Measurements from ENCODE around the gene SPATA2.

SPATA2 gene

GRCh38 chr20:49924247-49924646 lies 8.9 kb upstream of the SPATA2 start:
- TF ChIP-seq CTCF (conservative IDR thresholded peaks at IDR 0.05) (no peak), ZFX (IDR thresholded peaks at IDR 0.05) (no peak)
- H3K27ac ChIP-seq = no peak overlapping the region

GRCh38 chr20:49919461-49919860 lies 4.1 kb upstream of the SPATA2 start:
- H3K27ac ChIP-seq = no peak overlapping the region
- TF ChIP-seq CTCF (conservative IDR thresholded peaks at IDR 0.05) (no peak), ZFX (IDR thresholded peaks at IDR 0.05) (no peak)

GRCh38 chr20:49919009-49919408 lies 3.7 kb upstream of the SPATA2 start:
- no peak overlapping the region for H3K27ac ChIP-seq
- TF ChIP-seq ZFX (IDR thresholded peaks at IDR 0.05) (no peak), CTCF (conservative IDR thresholded peaks at IDR 0.05) (no peak)

- TF ChIP-seq CTCF (conservative IDR thresholded peaks at IDR 0.05) (no peak), ZFX (IDR thresholded peaks at IDR 0.05) (no peak)
- no peak overlapping the region for H3K27ac ChIP-seq
These were observed 3.1 kb upstream of the SPATA2 start for GRCh38 chr20:49918446-49918845.

- TF ChIP-seq CTCF (conservative IDR thresholded peaks at IDR 0.05) (no peak), ZFX (IDR thresholded peaks at IDR 0.05) (no peak)
- H3K27ac ChIP-seq = peak overlapping the region; percentile 97
These were observed 1.0 kb upstream of the SPATA2 start for GRCh38 chr20:49916146-49917002.

GRCh38 chr20:49915118-49915379 lies 280 bp downstream of the SPATA2 start:
- TF ChIP-seq CTCF (conservative IDR thresholded peaks at IDR 0.05) = no peak
- 0 out of 2 replicates have a peak, but pooled peaks have one; percentile 18 for TF ChIP-seq ZFX (IDR thresholded peaks at IDR 0.05)
- peak overlapping the region; percentile 97 for H3K27ac ChIP-seq

GRCh38 chr20:49914310-49915117 lies 815 bp downstream of the SPATA2 start:
- no peak for TF ChIP-seq ZFX (IDR thresholded peaks at IDR 0.05)
- no peak for TF ChIP-seq CTCF (conservative IDR thresholded peaks at IDR 0.05)
- H3K27ac ChIP-seq = peak overlapping the region; percentile 97

All from C4-2B (cell line).